ENCODE data around the gene THRB.

Gene THRB

DNA sequence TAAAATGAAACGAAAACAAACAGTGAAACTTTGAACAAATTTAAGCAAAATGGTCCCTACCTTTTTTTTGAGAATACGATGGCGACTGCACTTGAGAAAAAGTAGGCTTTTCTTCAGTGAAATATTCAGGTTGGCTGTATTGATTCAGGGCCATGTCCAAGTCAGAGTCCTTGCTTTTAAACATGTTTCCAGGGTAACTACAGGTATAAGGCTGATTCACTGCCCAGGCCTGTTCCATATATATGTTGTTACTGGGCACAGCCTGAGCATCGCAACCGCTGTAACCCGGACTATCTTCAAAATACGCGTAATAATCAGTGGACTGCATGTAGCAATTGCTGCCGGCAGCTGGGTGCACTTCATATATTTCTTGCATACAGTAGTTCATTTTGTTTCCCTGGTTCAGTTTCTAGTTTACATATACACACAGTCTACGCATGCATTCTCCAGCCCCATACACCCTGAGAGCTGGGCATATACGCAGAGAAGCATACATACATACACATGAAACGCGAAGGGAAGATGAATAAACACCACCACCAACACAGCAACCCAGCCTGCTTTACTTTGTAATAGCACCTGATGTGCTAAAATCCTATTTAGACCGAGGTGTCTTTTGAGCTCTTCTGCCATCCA is 329.6 kb downstream of the THRB start:
- ChIA-PET POLR2A (no interaction called here), CTCF (interaction anchor here (1.5 kb wide), 1 partner anchor 21 kb away, joined by 3 read pairs; no protein-coding TSS in a partner anchor)
- Histone ChIP-seq H3K4me3 (ENCODE audit: low read depth, low read length) (no peak overlapping the region), H3K4me1 (ENCODE audit: control insufficient read depth, insufficient read depth, low read length) (no peaks in the 10 kb centered on the region), H3K27ac (ENCODE audit: extremely low read depth, low read depth, low read length) (no peak overlapping the region), H3K9me3 (ENCODE audit: control insufficient read depth, insufficient read depth, low read depth, low read length) (no peaks in the 10 kb centered on the region), H3K36me3 (ENCODE audit: control insufficient read depth in 2 of 2, insufficient read depth in 1 of 2, low read length in 2 of 2) (no peaks in the 10 kb centered on the region)
- TF ChIP-seq ZFP3 (tag by site-specific recombination; IDR thresholded peaks at IDR 0.05; ENCODE audit: low read depth) = no peak
- TF ChIP-seq ZNF449 (tag by site-specific recombination; IDR thresholded peaks at IDR 0.05) = no peak
- no peak for TF ChIP-seq ZNF404 (tag by site-specific recombination; IDR thresholded peaks at IDR 0.05)
- no peak for TF ChIP-seq ZNF48 (tag by site-specific recombination; IDR thresholded peaks at IDR 0.05)
- TF ChIP-seq ZNF610 (tag by site-specific recombination; IDR thresholded peaks at IDR 0.05; ENCODE audit: borderline replicate concordance) = no peak
- no peak for TF ChIP-seq ZNF624 (tag by site-specific recombination; IDR thresholded peaks at IDR 0.05)
- no peak for TF ChIP-seq KLF8 (tag by site-specific recombination; IDR thresholded peaks at IDR 0.05)
- no peak for TF ChIP-seq ZNF19 (tag by site-specific recombination; IDR thresholded peaks at IDR 0.05; ENCODE audit: low read depth)
- TF ChIP-seq ZNF792 (tag by site-specific recombination; IDR thresholded peaks at IDR 0.05) = no peak
- no peak for TF ChIP-seq ZNF548 (tag by site-specific recombination; IDR thresholded peaks at IDR 0.05)
- no peak for TF ChIP-seq ZBTB17 (tag by site-specific recombination; IDR thresholded peaks at IDR 0.05)
- no peak for TF ChIP-seq ZXDB (tag by site-specific recombination; IDR thresholded peaks at IDR 0.05)
- TF ChIP-seq ZBTB21 (tag by site-specific recombination; IDR thresholded peaks at IDR 0.05) = no peak
- TF ChIP-seq BCL11A (tag by site-specific recombination; IDR thresholded peaks at IDR 0.05; ENCODE audit: low read depth) = no peak

DNA sequence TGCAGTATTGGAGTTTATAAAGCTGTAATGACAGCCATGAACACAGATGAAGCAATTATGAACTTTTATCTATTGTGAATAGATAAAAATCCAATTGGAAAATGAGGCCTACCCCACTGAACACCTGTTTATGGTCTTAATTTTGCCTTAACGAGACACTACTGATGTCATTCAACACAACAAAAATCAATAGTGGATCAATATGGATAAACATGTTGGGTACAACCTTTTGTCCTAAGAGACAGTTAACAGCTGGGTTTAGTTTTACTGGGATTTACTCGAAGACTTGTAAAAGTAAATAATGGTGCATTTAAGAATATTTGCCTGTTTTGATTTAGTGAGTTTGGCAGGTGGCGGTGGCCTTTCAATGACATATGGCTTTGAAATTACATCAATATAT is 331.7 kb downstream of the THRB start:
- CTCF ChIA-PET = interaction anchor here (0.6 kb wide), 1 partner anchor 22 kb away, joined by 3 read pairs; no protein-coding TSS in a partner anchor
- Histone ChIP-seq H3K9me3 (ENCODE audit: control insufficient read depth, insufficient read depth, low read depth, low read length) (no peaks in the 10 kb centered on the region), H3K4me1 (ENCODE audit: control insufficient read depth, insufficient read depth, low read length) (no peaks in the 10 kb centered on the region), H3K4me3 (ENCODE audit: low read depth, low read length) (no peak overlapping the region), H3K36me3 (ENCODE audit: control insufficient read depth in 2 of 2, insufficient read depth in 1 of 2, low read length in 2 of 2) (no peaks in the 10 kb centered on the region), H3K27ac (ENCODE audit: extremely low read depth, low read depth, low read length) (no peak overlapping the region)
- POLR2A ChIA-PET = no interaction called here
- TF ChIP-seq KLF1 (tag by site-specific recombination; IDR thresholded peaks at IDR 0.05) (no peak), ZNF449 (tag by site-specific recombination; IDR thresholded peaks at IDR 0.05) (no peak), ZNF529 (tag by site-specific recombination; IDR thresholded peaks at IDR 0.05; ENCODE audit: insufficient replicate concordance) (no peak), ZNF623 (tag by site-specific recombination; IDR thresholded peaks at IDR 0.05) (no peak), ZNF624 (tag by site-specific recombination; IDR thresholded peaks at IDR 0.05) (no peak), ZNF311 (tag by site-specific recombination; IDR thresholded peaks at IDR 0.05; ENCODE audit: borderline replicate concordance) (no peak), ZFP37 (tag by site-specific recombination; IDR thresholded peaks at IDR 0.05) (no peak), ZNF214 (tag by site-specific recombination; IDR thresholded peaks at IDR 0.05; ENCODE audit: borderline replicate concordance) (no peak), ZNF843 (tag by site-specific recombination; IDR thresholded peaks at IDR 0.05) (no peak), SCRT2 (tag by site-specific recombination; IDR thresholded peaks at IDR 0.05) (no peak), ZNF629 (tag by site-specific recombination; IDR thresholded peaks at IDR 0.05) (no peak), ZNF600 (tag by site-specific recombination; IDR thresholded peaks at IDR 0.05) (no peak)
- TF ChIP-seq, protein P1, sequence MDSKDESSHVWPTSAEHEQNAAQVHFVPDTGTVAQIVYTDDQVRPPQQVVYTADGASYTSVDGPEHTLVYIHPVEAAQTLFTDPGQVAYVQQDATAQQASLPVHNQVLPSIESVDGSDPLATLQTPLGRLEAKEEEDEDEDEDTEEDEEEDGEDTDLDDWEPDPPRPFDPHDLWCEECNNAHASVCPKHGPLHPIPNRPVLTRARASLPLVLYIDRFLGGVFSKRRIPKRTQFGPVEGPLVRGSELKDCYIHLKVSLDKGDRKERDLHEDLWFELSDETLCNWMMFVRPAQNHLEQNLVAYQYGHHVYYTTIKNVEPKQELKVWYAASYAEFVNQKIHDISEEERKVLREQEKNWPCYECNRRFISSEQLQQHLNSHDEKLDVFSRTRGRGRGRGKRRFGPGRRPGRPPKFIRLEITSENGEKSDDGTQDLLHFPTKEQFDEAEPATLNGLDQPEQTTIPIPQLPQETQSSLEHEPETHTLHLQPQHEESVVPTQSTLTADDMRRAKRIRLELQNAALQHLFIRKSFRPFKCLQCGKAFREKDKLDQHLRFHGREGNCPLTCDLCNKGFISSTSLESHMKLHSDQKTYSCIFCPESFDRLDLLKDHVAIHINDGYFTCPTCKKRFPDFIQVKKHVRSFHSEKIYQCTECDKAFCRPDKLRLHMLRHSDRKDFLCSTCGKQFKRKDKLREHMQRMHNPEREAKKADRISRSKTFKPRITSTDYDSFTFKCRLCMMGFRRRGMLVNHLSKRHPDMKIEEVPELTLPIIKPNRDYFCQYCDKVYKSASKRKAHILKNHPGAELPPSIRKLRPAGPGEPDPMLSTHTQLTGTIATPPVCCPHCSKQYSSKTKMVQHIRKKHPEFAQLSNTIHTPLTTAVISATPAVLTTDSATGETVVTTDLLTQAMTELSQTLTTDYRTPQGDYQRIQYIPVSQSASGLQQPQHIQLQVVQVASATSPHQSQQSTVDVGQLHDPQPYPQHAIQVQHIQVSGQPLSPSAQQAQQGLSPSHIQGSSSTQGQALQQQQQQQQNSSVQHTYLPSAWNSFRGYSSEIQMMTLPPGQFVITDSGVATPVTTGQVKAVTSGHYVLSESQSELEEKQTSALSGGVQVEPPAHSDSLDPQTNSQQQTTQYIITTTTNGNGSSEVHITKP (tag by site-specific recombination; IDR thresholded peaks at IDR 0.05) = no peak
- TF ChIP-seq, protein P2, sequence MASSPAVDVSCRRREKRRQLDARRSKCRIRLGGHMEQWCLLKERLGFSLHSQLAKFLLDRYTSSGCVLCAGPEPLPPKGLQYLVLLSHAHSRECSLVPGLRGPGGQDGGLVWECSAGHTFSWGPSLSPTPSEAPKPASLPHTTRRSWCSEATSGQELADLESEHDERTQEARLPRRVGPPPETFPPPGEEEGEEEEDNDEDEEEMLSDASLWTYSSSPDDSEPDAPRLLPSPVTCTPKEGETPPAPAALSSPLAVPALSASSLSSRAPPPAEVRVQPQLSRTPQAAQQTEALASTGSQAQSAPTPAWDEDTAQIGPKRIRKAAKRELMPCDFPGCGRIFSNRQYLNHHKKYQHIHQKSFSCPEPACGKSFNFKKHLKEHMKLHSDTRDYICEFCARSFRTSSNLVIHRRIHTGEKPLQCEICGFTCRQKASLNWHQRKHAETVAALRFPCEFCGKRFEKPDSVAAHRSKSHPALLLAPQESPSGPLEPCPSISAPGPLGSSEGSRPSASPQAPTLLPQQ (tag by site-specific recombination; IDR thresholded peaks at IDR 0.05) = no peak
- TF ChIP-seq, protein P3, sequence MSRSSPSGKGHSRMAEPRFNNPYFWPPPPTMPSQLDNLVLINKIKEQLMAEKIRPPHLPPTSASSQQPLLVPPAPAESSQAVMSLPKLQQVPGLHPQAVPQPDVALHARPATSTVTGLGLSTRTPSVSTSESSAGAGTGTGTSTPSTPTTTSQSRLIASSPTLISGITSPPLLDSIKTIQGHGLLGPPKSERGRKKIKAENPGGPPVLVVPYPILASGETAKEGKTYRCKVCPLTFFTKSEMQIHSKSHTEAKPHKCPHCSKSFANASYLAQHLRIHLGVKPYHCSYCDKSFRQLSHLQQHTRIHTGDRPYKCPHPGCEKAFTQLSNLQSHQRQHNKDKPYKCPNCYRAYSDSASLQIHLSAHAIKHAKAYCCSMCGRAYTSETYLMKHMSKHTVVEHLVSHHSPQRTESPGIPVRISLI (tag by site-specific recombination; IDR thresholded peaks at IDR 0.05) = no peak
